GM12865 (cell line): ENCODE measurements around the gene ACOX3.
"Not testable (repeated sequence)": the region's sequence is repeated elsewhere in the genome, so short reads cannot be mapped to it uniquely, and the experiment has no call there.

Source experiments
- DNase-seq: peaks from one replicate; pipeline ENCODE4 v3.0.0; 2010; ENCODE audit warnings: low read depth
- H3K4me3 ChIP-seq: 2 replicates; pipeline ENCODE4 v1.5.1; 2011; ENCODE audit warnings: mild to moderate bottlenecking, low read depth, low read length, control low read depth
- TF ChIP-seq, protein P1 (sequence below): IDR thresholded peaks from 2 replicates; pipeline ENCODE4 v1.5.1; 2011; ENCODE audit warnings: low read length, control low read depth, low read depth, inconsistent platforms; ENCODE audit not compliant: insufficient read depth; ENCODE audit errors: missing control alignments

ACOX3 gene

DNA sequence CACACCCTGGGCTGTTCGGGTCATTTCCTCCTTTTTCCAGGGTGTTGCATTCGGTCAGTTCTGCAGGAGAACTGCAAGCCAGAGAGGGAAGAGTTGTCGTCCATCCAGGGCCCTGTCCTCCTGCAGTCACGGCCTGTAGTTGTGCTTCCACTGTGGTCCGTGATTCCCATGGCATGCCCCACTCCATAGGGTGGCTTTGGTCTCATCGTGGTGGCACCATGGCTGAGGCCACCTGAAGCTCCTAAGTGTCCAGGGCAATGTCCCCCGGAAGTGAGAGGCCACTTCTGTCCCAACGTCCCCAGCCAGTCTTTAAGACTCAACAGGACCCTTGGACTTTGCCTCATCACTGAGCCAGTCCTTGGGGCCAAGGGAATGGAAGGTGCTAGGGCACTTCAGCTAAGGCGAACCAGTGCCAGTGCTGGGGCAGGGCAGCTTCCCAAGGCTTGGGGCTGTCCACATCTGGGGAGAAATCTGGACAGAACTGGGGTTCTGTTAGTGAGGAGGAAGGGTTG, 87.3 kb downstream of the ACOX3 start:
- H3K4me3 ChIP-seq, result no peak overlapping the region
- no peak for DNase-seq
- TF ChIP-seq, protein P1, sequence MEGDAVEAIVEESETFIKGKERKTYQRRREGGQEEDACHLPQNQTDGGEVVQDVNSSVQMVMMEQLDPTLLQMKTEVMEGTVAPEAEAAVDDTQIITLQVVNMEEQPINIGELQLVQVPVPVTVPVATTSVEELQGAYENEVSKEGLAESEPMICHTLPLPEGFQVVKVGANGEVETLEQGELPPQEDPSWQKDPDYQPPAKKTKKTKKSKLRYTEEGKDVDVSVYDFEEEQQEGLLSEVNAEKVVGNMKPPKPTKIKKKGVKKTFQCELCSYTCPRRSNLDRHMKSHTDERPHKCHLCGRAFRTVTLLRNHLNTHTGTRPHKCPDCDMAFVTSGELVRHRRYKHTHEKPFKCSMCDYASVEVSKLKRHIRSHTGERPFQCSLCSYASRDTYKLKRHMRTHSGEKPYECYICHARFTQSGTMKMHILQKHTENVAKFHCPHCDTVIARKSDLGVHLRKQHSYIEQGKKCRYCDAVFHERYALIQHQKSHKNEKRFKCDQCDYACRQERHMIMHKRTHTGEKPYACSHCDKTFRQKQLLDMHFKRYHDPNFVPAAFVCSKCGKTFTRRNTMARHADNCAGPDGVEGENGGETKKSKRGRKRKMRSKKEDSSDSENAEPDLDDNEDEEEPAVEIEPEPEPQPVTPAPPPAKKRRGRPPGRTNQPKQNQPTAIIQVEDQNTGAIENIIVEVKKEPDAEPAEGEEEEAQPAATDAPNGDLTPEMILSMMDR, result no peak

DNA sequence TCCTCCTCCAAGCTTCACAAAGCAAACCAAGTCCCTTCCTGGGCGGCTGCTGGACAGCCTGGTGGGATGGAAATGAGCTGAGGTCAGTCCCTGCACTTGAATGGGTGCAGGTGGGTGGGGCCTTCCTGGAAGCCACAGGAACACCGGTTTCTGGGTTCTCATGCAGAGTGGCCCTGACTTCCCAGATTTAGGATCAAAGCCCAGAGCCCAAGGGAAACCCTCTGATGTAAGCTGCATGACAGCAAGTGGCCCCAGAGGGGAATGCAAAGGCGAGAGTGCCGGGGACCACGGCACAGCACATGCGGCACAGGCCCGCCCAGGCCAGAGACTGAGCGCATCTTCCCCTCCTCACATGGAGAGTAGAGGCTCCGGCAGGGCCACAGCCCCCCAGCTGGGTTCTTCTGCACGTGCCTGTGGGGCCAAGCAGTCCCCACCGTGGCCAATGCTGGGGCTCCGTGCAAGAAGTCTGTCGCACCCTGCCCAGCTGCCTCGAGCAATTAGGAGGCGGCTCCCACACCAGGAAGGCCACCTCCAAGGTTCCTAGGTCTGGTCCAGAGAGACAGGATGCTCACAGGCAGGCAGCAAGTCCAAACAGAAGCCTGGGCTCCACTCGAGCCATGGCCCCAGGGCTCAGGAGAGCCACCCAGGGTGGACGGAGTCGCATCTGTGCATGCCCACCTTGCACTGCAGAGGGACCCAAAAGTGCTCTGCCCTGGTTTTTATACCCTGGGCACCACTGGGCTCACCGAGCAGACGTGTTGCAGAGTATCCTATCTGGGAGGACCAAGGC, 88.0 kb downstream of the ACOX3 start:
- no peak for DNase-seq
- no peak overlapping the region for H3K4me3 ChIP-seq
- TF ChIP-seq, protein P1, result no peak

DNA sequence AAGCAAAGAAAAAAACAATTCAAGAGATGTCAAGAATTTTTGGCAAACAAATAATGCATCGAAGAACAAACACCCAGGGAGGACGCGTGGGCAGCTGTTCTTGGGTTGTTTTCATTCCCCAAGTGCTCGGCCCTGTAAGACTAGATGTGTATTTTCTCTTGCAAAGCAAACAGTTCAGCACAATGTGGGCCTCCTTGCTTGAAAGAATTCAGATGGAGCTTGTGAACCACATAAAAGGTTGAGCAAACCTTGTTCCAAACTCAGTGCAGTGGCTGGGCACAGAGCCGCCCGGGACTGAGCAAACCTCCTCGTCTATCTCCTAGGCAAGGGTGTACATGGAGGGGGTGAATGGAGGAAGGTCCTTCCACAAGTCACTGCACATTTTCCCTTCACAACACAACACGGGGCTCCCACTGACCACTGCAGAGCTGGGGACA, 88.6 kb downstream of the ACOX3 start:
- TF ChIP-seq, protein P1, result no peak
- DNase-seq, result no peak
- H3K4me3 ChIP-seq, result no peak overlapping the region

DNA sequence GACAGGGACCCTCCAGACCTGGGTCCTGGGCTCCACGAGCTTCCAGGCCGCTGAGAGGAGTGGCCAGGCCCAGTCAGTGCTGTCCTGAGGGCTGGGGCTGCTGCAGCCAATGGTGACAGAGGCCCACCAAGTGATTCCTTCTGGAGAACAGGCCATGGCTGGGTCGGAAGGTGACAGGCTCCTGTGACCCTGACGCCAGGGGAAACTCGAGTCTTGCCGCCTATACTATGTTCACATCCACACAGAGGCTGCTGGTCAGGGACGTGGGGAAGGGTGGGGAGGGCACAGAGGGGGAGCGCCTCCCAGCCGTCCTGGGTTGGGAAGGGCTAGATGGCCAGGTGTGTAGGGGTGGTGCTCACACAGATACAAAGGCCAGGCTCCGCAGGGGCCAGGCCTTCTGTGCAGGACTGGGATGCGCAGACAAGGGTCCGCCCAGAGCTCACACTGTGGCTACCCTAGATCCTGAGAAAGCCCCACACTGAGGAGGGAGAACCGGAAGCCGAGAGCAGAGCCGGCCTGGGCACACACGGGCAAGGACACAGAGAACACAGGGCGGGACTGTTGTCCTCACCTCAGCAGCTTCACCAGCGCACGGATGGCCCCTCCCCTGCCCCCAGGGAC, 89.6 kb downstream of the ACOX3 start:
- TF ChIP-seq, protein P1, result no peak
- no peak for DNase-seq
- H3K4me3 ChIP-seq, result no peak overlapping the region

DNA sequence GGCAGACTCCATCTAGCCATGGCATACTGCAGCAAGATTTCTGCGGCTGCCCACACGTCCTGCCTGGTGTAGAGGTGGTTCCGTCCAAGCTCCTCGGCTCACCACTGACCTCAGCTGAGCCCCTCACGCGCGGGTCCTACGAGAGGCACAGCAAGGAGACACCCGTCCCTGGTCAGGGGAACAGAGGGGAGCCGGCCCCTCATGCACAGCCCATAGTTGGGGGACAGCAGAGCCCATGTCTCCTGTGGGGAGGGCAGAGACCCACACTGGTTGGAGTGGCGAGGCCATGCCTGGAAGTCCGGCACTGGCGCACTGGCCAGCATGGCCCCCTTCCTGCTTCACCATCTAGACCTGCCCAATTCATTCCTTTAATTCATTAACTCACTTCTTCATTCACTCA, 90.2 kb downstream of the ACOX3 start:
- TF ChIP-seq, protein P1, result no peak

DNA sequence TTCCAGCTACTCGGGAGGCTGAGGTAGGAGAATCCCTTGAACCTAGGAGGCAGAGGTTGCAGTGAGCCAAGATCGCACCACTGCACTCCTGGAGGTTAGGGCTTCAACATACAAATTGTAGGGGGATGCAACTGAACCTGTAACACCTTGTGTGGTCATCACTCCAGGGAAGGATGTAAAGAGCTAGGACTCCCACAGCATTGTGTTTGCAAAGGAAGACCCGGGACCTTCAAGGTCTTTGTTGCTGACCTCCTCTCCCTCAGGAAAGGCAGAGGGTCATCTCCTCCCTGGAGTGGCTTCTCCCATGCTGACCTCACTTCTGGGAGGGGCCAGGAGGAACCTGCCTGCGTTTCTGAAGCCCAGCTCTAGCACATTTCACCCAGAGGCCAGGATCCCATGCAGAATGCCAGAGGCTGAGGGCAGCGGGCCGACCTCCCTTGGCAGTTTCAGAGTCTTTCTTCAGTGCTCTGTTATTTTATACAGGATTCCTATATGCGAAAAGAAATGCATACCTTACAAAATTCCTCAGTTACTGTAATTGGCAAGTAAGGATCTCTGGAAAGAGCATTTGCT, 90.8 kb downstream of the ACOX3 start:
- TF ChIP-seq, protein P1, result no peak
- DNase-seq, result no peak

More for the DNA sequence above, 90.2 kb downstream of the ACOX3 start:
- no peak for DNase-seq
- H3K4me3 ChIP-seq, result no peak overlapping the region

DNA sequence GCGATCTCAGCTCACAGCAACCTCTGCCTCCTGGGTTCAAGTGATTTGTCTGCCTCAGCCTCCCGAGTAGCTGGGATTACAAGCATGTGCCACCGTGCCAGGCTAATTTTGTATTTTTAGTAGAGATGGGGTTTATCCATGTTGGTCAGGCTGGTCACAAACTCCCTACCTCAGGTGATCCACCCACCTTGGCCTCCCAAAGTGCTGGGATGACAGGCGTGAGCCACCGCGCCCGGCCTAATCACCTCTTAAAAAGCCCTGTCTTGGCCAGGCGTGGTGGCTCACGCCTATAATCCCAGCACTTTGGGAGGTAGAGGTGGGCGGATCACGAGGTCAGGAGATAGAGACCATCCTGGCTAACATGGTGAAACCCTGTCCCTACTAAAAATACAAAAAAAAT, 91.3 kb downstream of the ACOX3 start:
- DNase-seq, H3K4me3 ChIP-seq: not testable (repeated sequence)

More for the DNA sequence above, 90.8 kb downstream of the ACOX3 start:
- no peak overlapping the region for H3K4me3 ChIP-seq
